Measurements from ENCODE around the gene XPR1.

The XPR1 gene

DNA sequence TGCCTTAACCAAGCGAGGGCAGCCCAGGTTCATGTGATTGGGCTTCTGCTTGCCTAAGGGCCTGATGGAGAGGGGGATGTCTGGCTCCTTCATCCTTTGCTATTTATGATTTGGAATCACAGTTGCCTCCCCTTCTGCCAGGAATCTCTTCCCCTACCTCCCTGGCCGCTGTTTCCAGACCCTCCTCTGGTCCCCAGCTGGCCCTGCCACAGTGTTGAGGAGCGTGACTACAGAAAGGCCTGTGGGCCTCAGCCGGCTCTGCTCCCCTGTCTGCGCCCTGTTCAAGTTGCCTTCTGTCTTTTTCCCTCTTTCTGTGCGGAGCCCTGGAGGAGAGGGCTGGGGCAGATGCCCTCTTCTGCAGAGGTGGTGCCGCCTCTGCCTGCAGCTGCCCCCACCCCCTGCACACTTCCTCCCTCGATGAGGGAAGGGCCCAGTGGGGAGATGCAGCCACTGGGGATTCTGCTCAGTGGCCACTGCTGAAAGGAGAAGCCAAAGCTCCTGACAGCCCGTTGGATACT lies 287.4 kb downstream of the XPR1 start:
- FAIRE-seq: no peak

DNA sequence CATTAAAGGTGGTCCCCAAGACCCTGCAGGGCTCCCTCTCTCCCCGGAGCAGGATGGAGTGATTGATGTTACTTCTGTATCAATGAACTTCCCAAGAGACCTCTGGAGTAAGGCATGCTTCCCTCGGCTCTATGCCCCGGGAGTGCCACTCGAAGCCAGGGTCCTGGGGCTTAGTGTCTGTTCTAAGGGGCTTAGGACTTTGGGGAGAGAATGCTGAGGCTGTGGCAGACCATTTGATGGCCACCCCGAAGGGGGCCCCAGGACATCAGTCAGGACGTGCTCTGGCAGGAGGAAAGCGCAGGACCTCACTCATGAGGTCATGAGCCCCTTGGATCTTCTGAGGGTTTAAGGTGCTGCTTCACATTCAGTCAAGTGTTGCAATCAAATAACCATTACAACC lies 288.4 kb downstream of the XPR1 start:
- FAIRE-seq: no peak

DNA sequence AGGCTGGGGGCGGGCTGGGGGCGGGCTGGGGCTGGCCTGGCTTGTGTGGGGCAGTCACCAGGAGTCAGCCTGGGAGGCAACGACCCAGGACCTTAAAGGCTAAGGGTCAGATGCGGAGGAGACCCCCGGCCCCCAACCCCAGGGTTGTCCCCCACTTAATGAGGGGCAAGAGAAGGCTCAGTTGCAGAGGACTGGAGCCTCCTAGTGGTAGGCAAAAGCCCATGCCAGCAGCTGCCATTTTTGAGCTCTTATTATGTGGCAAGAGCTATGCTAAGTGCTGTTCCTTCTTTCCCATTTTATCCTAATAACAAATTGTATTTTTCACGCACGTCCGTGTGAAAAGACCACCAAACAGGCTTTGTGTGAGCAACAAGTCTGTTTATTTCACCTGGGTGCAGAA lies 288.9 kb downstream of the XPR1 start:
- no peak for FAIRE-seq

DNA sequence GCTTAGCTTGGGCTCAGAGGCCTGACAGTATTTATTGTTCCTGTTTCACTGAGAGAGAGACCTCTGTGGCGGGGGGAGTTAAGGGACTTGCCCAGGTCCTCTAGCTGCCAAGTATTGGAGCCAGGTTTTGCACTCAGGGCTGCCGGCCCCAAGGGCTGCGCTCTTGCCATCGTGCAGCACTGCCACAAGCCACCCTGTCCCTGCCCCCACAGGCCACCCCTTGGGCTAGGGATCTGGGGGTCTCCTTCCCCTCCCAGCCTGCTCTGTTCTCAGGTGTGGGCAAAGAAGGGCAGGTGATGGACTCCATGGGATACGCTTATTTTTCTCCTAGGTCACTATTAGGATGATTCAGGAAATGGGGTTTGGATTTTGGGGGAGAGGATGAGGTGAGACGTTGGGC lies 289.6 kb downstream of the XPR1 start:
- no peak for FAIRE-seq

DNA sequence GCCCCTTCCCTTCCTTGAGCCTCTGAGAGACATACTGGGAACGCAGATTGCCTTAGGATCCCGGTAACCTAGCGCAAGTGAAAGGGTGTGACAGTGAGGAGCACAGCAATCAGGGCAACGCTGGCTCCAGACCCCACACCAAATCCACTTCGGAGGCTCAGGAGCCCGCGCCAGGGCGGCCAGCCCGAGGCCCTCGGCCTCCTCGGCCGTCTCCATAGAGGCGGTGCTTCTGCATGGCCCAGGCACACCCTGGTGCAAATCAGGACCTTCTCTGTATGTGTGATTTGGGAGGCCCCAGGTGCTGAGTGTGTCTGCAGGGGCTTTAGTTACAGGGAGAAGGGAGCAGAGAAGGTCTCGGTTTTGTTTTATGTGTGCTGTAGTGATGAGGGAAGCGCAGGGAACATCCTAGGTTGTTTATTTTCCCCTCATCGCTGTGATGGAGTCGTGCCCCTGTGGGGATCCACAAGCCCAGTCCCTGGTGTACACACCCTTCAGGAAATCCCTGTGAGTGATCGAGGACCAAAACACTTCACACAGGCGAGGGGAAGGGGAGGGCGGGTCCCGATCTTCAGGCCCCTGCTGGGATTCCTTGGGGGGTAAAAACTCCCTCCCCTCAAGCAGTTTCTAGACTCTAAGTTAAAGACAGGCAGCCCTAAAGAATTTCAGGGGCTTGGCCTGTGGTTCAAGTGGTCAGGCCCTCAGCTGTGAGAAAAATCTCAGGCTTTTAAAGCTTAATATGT lies 290.2 kb downstream of the XPR1 start:
- FAIRE-seq: no peak

DNA sequence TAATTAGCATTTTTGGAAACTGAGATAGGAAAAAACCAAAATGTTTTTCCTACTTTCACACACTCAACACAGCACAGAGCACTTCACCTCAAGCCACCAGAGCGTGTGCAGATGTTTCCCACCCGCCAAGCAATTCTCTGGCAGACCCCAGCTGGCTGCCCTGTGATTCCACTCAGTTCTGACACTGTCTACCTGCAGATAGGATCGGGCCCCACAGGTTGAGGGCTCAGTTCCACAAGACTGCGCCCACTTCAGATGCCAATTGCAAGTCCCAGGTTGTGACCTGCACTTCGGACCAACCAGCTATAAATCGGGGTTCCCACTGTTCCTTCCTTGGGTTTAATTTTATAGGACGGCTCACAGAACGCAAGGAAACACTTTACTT lies 290.8 kb downstream of the XPR1 start:
- no peak for FAIRE-seq

DNA sequence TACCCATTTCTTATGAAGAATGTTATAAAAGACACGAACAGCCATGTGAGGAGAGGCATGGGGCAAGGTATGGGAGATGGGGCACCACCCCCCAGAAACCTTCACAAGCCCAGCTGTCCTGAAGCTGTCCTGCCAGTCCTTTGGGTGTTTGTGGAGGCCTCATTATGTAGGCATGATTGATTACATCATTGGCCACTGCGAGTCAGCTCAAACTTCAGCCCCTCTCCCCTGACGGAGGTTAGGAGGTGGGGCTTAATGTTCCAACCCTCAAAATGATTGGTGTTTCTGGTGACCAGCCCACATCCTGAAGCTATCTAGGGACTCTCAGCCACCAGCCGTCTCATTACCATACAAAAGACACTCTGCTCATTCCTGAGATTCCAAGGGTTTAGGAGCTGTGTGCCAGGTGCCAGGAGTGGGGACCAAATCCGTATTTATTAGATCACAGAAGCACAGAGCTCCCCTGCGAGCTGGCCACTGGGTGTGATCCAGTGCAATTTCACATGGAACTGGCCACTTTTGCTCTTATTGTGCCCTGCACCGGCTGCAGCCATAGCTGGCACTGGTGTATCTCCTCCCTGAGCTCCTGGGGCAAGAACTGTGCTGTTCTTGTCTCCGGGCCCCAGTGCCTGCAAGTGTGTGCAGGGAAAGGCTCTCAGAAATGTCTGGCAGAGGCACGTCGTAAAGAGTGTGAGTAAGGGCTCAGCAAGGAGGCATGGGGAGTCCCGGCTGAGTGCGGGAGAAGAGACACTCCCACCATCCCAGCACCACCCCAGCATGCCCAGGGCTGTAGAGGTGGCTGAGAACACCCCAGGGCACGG lies 291.4 kb downstream of the XPR1 start:
- no peak for FAIRE-seq

DNA sequence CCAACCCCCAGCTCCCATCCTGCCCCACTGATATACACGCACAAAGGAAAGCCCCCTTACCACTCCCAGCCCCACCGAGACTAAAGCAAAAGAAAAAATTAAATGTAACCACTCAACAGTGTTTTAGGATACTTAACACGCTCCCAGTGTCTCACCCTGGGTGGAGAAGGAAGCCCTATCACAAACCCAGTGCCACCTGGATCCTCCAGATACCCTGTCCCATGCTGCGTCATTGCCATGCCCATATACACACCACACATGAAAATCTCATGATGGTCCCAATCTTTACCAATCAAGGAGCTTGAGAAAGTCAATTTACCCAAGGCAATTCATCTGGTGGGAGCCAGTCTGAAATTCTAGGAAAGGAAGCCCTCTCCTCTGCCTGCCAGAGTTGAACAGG lies 292.1 kb downstream of the XPR1 start:
- no peak for FAIRE-seq

DNA sequence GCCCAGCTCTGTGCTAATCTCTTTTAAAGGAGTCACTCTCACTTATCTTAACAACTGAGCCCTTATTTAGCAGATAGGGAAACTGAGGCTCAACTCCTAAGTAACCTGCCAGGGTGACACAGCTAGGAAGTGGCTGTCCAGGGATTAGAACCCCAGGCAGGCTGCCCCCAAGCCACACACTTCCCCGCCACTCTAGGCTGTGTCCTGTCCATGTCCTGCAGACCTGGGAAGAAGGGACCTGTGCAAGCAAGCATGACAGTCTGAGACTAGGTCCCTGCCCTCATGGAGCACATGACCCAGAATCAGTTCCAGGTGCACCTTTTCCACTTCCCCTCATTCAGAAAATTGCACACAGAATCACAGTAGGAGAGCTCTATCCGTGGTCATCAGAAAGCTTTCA lies 293.1 kb downstream of the XPR1 start:
- no peak for FAIRE-seq

DNA sequence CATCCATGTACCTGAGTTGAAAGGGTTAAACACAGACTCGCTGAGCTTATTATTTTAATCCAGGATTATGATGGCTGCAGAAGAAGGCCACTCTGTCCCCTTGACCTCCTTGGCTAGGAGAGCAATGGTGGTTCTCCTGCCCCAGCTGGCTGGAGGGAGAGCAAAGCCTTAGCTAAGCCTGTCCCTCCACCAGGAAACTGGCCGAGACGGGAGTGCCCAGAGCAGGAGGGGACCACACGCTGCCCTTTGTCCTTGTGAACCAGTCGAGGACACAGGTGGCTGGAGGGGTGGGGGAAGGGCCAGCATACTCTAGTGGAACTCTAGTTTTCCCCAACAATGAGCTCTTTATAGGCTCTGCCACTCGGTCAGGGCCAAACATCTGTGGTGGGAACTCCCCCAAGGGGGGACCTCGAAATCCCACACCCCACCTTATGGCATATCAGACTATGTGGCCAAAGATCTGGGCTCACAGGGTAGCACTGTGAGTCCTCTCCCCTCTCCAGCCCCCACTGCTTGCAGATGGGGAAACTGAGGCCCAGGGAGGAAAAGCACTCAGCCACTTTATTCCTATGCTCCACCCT lies 293.7 kb downstream of the XPR1 start:
- no peak for FAIRE-seq

DNA sequence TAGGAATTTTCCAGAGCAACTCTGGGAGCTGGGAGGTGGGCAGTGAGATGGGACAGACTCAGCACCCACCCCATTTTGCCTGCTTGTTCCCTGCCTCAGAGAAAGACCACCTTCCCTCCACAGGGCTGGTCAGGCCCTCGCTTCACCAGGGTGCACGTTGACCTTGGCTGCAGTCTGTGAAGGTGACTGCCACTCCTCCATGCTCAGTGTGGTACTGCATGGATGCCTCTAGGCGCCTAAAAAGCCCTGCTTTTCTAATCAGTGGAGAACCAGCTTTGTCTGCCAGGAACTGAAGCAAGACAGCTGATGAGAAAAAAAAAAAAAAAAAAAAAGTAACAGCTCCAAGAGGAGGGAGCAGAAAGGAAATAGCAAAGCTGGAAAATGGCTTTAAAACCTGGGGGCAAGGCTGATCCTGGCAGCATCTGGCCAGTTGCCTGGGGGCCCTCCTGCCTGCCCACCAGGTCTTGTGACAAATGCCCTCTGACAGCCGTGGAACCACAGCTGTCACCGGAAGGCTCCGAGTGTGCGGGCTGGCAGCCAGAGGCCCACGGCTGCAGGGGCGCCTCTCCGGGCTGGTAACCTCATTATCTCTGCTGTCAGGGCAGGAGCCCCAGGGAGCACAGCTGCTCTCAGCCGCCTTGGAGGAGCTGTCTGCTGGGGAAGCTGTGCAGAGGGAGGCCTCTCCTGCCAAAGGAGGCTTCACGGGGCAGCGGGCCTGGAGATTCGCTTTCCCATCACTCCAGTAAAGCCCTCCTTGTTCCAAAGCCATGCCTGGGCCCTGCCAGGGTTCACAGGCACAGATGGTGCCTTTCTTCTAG lies 294.6 kb downstream of the XPR1 start:
- no peak for FAIRE-seq

DNA sequence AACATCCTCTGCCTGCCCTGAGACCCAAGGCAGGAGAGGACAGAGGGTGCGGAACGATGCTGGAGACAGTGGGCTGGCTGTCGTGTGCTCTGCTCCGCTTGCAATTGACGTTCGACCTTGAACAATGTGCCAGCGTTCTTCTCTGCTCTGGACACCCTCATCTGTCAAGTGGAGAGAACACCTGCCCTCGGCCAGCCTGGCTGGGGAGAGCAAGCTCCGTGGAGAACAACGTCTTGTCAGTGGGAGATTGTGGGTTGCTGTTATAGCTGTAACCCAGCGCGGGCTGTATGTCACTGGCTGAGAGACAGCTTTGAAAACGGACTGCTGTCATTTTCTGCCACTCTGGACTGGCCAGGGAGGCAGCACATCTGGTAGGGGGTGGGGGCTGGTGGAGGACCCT lies 295.5 kb downstream of the XPR1 start:
- no peak for FAIRE-seq

DNA sequence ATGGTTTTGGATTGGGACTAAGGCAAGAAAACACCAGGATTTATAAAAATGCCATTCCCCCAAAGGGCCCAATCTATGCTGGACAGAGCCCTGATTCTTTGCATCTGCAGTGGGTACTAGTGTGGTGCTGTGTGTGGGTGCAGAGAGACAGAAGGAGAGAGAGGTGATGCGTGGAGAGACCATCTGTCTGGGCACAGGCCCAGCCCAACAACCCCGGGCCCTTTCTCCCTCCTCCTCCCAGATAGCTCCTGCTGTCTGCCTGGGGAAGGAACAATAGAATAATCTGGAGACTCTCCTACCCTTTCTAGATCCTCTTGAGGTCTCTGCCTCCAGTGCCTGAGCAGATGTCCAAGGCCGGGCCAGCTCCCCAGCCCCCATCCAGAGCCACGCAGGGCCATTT lies 296.0 kb downstream of the XPR1 start:
- FAIRE-seq: no peak

DNA sequence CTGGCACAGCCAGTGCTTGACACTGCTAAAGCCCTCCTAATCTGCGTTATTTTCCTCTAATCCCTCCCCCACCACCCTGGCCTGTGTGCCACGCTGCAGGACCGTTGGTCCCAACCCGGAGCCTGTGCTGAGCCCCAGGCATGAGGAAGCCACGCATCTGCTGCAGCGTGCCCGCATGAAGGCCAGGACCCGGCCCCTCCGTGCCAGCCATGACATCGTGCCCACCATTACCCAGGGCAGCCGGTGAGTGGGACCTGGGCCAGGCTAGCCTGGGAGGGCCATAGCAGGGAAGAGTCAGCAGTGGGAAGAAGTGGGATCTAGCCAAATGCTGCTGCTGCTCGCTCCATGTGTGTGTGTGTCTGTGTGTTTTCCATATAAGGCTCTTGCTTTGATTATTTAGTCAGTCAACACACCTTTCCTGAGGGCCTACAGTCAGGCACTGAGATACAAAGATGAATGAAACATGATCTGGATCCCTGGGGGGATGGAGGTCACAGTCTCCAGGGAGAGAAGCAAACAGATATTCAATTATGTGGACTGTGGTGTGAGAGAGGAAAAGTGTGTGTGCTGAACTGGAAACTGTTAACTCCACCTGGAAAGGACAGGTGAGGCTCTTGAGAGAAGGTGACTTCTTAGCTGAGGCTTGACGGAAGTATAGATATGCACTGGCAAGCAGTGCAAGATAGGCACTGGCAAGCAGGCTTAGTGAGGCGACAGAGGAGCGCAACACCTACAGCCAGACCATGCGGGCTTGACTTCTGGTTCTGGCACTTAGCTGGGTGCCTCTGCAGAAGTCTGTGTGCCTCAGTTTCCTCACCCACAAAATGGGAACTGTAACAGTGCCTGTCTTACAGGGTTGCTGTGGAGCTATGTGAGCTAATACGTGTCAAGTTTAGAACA lies 296.8 kb downstream of the XPR1 start:
- no peak for FAIRE-seq

DNA sequence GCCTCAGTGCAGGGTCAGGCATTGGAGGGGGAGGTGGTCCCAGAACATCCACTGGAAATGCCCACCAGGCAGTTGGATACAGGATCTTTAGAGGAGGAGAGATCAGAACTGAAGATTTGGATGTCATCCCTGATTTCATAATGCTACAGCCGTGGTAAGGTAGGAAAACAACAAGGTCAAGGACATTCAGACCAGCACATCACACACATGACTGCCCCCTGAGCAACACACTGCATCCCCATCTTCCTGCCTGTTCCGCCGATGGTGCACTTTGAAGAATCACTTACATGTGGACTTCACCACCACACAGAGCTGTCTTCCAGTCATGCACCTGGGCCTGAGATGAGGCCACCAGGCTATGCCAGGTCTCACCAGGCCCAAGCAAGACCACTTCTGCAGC lies 297.6 kb downstream of the XPR1 start:
- FAIRE-seq: no peak

DNA sequence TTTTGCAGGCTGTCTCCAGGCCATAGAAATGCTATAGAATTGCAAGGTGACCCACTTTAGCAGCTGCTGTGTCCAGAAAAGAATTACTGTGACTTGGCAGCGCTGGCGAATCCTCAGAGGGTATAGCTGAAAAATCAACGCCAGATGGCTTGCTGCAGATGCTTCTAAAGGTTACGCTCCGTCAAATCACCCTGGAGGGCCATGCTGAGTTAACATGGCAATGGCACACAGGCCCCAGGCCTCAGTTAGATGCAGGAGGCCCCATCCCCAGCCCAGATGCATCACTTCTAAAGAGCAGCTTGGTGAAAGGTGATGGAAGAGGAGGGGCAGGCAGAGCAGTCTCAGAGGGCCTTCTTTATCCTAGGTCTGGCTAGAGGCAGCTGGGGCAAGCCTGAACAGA lies 298.9 kb downstream of the XPR1 start:
- no peak for FAIRE-seq

DNA sequence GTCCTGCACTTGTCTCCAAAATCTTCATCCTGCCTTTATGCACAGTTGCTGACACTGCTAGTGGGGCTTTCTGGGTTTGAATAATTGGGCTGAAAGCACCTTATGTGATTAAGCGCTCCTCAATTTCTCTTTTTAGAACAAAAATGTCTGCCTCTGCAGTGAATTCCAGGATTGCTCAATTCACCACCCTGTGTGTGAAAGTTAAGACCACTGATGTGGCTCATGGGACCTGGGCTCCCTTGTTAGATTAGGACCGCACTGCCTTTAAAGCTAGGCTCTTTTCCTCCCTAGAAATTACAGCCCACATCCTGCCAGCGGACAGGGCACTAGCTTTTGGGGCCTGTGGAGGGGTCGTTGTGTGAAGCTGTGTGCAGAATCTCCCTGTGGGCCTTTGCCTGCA lies 299.7 kb downstream of the XPR1 start:
- no peak for FAIRE-seq

DNA sequence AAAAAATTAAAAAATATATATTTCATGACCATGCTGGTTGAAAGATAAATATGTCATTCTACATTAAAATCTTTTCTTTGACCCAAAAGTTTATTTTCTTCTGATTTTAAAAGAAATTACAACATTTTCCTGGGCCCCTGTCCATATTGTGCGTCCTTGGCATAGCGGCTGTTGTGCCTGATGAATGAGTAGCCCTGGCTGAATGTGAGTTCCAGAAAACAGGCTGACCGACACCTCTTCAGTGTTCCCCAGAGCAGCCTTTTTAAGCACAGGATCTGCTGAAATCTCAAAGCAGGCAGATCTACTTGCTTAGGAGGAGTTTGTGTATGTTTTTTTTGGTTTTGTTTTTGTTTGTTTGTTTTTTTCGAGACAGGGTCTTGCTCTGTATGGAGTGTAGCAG lies 300.6 kb downstream of the XPR1 start:
- FAIRE-seq: no peak

DNA sequence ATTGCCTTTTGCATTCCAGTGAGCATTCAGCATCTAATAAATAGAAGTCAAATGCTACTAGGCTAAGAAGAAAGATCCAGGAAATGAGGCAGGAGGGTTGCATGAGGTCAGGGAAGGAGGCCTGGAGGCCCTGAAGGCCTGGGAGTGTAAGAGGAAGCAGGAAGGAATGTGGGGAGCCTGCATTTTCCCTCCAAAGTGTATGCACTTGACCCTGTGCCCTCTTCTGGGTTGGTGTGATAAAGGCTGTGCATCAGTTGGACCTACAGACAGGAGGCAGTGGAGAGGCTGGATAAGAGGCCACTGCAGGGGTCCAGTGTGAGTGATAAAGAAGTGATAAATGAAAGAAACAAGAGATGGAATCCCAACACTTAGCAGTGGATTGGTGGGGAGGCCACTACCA lies 301.3 kb downstream of the XPR1 start:
- no peak for FAIRE-seq

DNA sequence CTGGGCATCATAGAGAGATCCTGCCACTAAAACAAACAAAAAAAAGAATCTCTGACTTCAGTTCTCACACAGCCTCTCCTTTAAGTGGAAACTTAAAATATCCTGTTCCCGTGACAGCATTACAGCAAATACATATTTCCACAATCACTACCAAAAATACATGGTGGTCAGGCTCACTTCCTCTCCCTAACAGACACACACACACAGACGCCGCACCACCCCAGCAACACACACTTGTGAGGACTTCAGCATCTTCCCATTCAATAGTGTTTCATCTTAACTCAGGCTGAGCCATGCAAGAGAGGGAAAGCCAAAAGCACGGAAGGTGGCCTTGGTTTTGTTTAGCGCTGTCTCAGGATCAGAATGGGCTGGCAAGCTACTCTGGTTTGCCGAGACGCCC lies 302.7 kb downstream of the XPR1 start:
- FAIRE-seq: no peak

DNA sequence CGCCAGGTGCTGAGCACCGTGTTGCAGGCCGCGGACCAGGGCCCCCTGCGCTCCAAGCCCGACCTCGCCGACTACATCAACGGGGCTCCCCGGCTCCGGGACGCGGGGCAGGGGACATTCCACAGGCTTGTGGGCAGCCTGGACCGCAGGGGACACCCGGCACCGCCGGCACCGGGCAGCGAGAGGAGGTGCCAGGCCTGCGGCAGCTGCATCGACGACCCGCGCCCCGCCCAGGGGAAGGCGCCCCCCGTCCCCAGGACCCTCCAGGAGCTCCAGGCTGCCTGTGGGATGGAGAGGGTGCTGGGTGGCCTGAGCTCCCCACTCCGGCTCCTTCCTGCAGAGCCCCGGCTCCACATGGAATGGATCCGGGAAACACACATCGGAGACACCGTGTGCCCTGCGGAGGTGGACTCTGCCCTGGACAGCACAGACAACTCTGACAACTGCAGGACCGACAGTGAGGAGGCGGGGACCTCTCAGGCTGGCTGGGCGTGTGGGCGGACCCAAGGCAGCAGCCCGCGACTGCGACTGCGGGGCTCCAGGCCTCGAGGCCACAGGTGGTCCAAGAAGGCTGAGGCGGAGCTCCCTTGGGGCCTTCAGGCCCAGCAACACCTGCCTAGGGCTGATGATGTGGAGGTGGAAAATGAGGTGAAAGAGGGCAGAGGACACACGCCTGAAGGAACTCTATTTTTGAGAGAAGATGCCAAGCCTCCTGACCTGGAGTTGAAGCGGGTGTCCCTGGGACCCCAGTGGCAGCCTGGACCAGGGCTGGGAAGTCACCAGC lies 303.7 kb downstream of the XPR1 start:
- no peak for FAIRE-seq
